ENCODE results near the gene FBXO10. TPM values are rescaled to one million over a fixed set of nuclear protein-coding genes. Genes with fewer than 3 reads are reported as not detected.

Gene FBXO10
- total RNA-seq, 2 experiments from 2014 or later, result 0.81 to 2.3 TPM

DNA sequence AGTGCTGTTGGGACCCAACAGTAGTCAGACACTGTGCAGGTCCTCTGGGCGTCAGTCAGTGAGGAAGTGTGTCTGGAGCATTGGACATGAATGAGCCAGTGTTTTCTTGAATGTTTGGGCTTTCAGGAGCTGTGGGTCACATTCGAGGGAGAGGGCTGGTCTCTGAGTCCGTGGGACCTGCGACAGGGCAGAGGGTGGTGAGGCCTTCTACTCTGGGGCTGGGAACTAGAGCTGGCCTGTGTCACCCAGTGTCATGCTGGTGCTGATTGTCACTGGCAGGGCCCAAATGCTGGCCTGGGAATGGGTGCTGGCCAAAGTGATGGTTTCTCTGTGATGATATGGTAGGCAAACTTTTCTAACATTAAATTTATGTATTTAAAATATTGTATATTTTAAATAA lies 80.2 kb downstream of the FBXO10 start:
- Mint-ChIP-seq H3K27ac (no peak overlapping the region), H3K4me3 (no peak overlapping the region), H3K9me3 (no peaks in the 10 kb centered on the region), H3K4me1 (ENCODE audit: low read depth) (peaks cover 5% of the 10 kb centered on the region), H3K27me3 (no peaks in the 10 kb centered on the region), H3K36me3 (ENCODE audit: low read depth) (peaks cover 93% of the 10 kb centered on the region)
- DNase-seq (no peak), ATAC-seq (ENCODE audit: poor library complexity) (no peak)
- ChIA-PET CTCF (interaction anchor here (0.7 kb wide), 1 partner anchor 104 kb away, joined by 4 read pairs; no protein-coding TSS in a partner anchor), POLR2A (interaction anchor here (1.8 kb wide), 1 partner anchor 10 kb away, joined by 6 read pairs; the partner anchor contains the start of gene POLR1E)
- TF ChIP-seq CTCF (IDR thresholded peaks at IDR 0.05), result no peak
- Histone ChIP-seq H3K36me3 (ENCODE audit: insufficient read depth, low read length) (peaks cover 88% of the 10 kb centered on the region), H3K9me3 (ENCODE audit: control insufficient read depth in 1 of 2, insufficient read depth in 1 of 2, low read length in 2 of 2) (no peaks in the 10 kb centered on the region), H3K27ac (ENCODE audit: low read depth in 1 of 2, low read length in 2 of 2) (no peak overlapping the region), H3K4me3 (ENCODE audit: low read length) (no peak overlapping the region), H3K27me3 (ENCODE audit: control insufficient read depth in 1 of 2, insufficient read depth in 2 of 2, low read length in 2 of 2) (no peaks in the 10 kb centered on the region), H3K4me1 (ENCODE audit: insufficient read depth, low read length) (peaks cover 2% of the 10 kb centered on the region)
- intact Hi-C loops (cut with DNase I, micrococcal nuclease), result no loop called here

GRCh38 chr9:37495571-37495970 lies 80.6 kb downstream of the FBXO10 start:
- POLR2A ChIA-PET, result interaction anchor here (1.8 kb wide), 1 partner anchor 10 kb away, joined by 6 read pairs; the partner anchor contains the start of gene POLR1E
- peaks cover 2% of the 10 kb centered on the region for H3K4me1 ChIP-seq (ENCODE audit: insufficient read depth, low read length)
- no peak overlapping the region for H3K27ac ChIP-seq (ENCODE audit: low read depth in 1 of 2, low read length in 2 of 2)
- H3K36me3 ChIP-seq (ENCODE audit: insufficient read depth, low read length), result peaks cover 86% of the 10 kb centered on the region
- DNase-seq (no peak), ATAC-seq (ENCODE audit: poor library complexity) (no peak)
- no peaks in the 10 kb centered on the region for H3K9me3 ChIP-seq (ENCODE audit: control insufficient read depth in 1 of 2, insufficient read depth in 1 of 2, low read length in 2 of 2)
- Mint-ChIP-seq H3K36me3 (ENCODE audit: low read depth) (peaks cover 93% of the 10 kb centered on the region), H3K27ac (no peak overlapping the region), H3K4me3 (no peak overlapping the region), H3K27me3 (no peaks in the 10 kb centered on the region), H3K4me1 (ENCODE audit: low read depth) (peaks cover 9% of the 10 kb centered on the region), H3K9me3 (no peaks in the 10 kb centered on the region)
- intact Hi-C loops (cut with DNase I, micrococcal nuclease), result no loop called here
- CTCF ChIA-PET, result no interaction called here
- H3K4me3 ChIP-seq (ENCODE audit: low read length), result no peak overlapping the region
- no peaks in the 10 kb centered on the region for H3K27me3 ChIP-seq (ENCODE audit: control insufficient read depth in 1 of 2, insufficient read depth in 2 of 2, low read length in 2 of 2)
- TF ChIP-seq CTCF (IDR thresholded peaks at IDR 0.05), result no peak

DNA sequence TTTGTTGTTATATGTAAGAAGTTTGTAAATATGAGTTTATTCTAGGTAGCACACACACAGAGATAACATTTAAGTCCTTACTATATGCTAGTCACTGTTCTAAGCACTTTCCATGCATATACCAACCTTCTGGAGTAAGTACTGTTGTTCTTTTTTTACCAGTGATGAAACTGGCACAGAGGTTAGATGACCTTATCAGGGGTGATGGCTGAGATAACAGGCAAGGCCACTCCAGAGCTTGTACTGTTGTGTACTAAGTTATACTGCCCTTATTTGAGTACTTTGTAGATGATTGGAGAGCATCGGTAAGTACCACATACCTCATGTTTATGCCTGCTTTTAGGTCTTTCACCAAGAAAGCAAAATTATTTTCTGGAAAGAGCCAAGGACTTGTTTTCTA lies 84.2 kb downstream of the FBXO10 start:
- DNase-seq, result no peak
- CTCF ChIA-PET, result no interaction called here
- Histone ChIP-seq H3K4me3 (ENCODE audit: low read length) (no peak overlapping the region), H3K4me1 (ENCODE audit: insufficient read depth, low read length) (peaks cover 10% of the 10 kb centered on the region), H3K9me3 (ENCODE audit: control insufficient read depth in 1 of 2, insufficient read depth in 1 of 2, low read length in 2 of 2) (no peaks in the 10 kb centered on the region), H3K27ac (ENCODE audit: low read depth in 1 of 2, low read length in 2 of 2) (no peak overlapping the region), H3K27me3 (ENCODE audit: control insufficient read depth in 1 of 2, insufficient read depth in 2 of 2, low read length in 2 of 2) (no peaks in the 10 kb centered on the region), H3K36me3 (ENCODE audit: insufficient read depth, low read length) (peaks cover 88% of the 10 kb centered on the region)
- Mint-ChIP-seq H3K27ac (no peak overlapping the region), H3K4me1 (ENCODE audit: low read depth) (peaks cover 33% of the 10 kb centered on the region), H3K9me3 (no peaks in the 10 kb centered on the region), H3K4me3 (no peak overlapping the region), H3K27me3 (no peaks in the 10 kb centered on the region), H3K36me3 (ENCODE audit: low read depth) (peaks cover 91% of the 10 kb centered on the region)
- TF ChIP-seq CTCF (IDR thresholded peaks at IDR 0.05), result no peak
- intact Hi-C loops (cut with DNase I, micrococcal nuclease), result no loop called here
- POLR2A ChIA-PET, result no interaction called here
- no peak for ATAC-seq (ENCODE audit: poor library complexity)
